Stimulated activated CD4-positive, alpha-beta T cell treated with anti-CD3 and anti-CD28 coated beads, Interleukin-1b, Interleukin-23, amount 100 ng/mL, for 4 hours (primary cell): ENCODE data around the gene PLXNA4.

ENCODE experiments used
- DNase-seq, 2 donors: peaks; one replicate each; pipeline ENCODE4 v3.0.0-alpha.2; 2020; ENCODE audit warnings: low read depth in 2 of 2

The PLXNA4 gene

DNA sequence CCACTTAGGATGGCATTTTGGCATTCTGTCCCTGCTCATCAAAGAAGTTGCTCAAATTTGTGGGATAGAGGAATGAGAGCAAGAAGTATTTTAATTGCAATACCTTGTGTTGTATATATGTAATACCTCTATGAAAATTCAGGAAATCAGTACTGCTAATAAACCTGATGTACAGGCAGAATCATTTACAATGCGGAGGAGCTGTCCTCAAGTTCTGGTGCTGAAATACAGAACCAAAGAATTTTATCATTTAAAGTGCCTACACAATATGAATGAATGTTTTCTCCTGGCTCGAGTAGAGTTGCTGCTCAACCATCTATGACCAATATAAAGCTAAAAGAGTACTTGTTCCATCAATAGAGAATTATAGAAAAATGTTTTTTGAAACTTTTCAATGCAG lies 305.8 kb downstream of the PLXNA4 start:
- DNase-seq: no peak

DNA sequence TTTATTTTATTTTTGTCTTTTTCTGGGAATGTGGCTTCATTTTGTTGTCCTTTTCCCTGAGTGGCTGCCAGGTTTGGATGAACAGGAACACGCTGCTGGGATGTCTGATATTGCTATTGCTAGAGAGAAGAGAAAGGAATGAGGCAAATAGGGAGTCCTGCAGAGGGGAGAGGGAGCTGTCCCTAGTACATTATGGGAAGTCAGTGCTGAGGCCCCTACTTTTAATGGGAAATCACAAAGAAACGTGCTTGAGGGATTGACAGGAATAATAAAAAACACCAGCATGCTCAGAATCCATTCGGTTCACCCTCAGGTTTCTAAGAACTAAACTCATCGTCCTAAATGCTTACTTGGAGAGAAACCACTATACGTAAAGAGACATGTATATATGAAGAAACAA lies 306.6 kb downstream of the PLXNA4 start:
- DNase-seq: no peak

DNA sequence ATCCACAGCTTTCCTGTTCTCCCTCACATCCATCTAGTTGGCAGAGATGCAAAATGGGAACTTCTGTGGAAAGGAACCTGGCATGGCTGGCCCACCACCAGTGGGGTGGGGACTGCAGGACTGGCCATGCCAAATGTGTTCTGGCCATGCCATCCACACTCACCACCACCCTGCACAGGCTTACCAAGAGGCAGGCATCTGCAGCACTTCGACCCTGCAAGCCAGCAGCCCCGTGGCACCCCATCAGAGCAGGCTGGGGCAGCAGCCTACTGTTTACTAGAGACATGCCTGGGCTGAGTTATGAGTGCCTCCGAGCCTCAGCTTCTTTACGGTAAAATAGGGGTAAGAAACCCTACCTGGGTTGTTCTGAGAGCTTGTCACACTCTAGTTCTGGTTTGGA lies 313.1 kb downstream of the PLXNA4 start:
- no peak for DNase-seq

DNA sequence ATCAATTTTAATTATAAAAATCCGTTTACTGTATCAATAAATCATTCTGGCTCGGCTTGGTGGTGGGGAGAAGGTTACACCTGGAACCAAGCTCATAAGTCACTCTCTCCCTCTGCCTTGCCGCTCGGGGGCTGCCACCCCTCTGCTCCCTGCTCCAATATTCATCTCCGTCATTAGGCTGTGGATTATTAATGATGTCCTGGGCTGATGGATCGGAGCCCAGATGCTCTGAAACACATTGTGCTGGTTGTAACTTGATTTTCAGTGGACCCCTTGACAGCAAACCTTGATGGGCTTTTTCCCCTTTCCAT lies 314.2 kb downstream of the PLXNA4 start:
- no peak for DNase-seq

DNA sequence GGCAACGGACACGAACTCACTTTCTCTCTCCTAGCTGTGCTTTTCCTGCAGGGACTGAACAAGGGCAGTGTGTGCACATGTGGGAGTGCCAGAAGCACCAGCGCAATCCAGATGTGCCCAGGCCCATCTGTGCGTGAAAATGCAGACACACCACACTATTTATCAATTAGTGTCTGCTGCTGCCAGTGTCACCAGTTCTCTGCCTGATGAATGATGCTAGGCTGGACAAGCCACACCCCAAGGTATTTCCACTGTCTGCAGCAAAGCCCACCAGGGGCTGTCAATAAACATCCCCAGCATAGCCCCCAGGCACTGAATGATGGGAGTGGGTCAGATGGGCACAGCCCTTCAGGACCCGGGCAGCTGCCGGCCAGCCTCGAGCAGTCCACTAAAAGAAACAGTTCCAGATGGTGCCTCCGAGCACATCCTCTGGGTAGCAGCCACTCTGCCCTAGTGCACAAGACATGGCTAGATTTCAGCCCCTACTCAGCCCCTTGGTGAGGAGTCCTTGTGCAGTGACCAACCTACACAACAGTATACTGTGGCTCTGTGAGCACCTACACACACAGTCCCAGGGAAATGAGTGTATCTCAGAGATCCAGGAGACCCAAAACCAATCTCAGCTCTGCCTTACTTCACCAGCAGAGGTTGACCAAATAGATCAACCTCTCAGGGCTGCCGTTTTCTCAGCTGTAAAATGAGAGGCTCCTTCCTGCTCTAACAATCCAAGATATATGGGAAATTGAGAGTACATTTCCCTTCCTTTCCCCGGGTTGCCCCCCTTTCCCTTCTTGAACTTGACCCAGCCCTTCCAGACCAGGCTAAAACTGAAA lies 314.7 kb downstream of the PLXNA4 start:
- DNase-seq: no peak

DNA sequence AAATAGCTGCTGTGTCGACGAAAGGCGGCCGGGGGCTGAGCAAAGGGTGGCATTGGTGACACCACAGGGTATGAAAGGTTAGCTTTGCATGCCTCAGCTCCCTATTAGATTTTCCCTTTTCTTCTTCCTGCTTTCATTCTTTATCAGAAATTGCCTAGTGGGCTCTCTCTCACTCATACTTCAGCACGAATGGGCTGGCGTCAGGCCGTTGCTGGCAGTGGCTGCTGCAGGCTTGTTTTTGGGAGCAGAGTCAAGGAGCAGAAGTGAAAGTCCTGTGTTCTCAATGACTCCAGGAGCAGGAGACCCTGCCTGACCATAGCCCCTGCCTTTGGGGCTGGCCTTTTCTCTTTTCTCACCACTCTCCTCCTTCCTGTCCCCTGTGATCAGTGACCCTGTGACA lies 318.0 kb downstream of the PLXNA4 start:
- no peak for DNase-seq

DNA sequence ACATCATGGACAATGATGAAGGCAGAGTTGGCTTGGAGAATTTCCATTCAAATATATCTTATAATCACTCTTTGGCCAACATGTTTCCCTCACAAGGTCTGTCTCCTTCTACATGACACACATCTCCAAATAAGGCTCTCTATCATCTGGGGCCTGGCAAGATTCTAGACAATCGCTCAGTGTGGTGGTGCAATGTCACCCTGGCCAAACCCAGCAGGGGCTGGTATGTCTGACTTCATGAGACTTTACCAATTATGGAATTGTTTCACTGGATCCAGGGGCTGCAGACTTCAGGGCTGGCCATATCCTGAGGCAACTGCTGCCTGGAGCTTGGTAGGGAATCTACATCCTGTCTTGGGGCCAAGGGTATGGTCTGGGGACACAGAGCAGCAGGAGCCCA lies 319.0 kb downstream of the PLXNA4 start:
- DNase-seq: no peak

DNA sequence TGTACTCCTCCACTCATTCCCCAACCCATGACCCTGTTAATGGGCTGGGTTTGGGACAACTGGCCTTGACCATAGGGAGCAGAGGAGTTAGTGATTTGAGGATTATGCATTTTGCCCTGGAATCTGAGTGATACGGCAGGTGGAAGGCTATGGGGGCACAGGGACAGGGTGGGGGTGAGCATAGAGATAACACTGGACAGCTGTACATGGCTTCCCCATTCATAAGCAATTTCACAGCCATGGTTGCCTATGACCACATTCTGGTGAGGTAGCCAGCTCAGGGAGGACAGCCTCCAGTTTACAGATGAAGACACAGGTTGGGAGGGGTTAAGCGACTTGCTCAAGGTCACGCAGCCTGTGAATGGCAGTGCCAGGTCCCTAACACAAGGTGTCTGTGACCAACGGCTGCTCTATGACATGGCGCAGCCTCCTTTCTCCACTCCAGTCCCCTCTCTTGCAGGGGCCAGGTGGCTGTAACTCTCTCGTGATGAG lies 319.5 kb downstream of the PLXNA4 start:
- DNase-seq: no peak

DNA sequence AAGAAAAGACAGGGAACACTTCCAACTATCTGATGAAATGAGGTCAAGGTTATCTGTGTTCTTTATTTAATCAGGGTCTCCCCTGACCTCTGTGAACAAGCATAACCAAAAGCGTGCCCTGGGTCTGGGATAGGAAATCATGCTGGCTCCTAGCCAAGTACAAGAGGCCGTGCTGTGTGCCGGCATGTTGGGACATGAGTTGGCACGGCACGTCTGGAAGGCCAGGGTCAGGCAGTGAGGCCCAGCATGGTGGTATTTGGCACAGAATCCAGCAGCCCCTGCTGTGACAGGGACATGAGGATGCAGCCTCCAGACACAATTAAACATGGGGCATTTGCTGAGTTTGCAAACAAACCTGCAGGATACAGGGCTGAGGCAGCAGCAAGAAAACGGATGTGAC lies 320.4 kb downstream of the PLXNA4 start:
- no peak for DNase-seq

DNA sequence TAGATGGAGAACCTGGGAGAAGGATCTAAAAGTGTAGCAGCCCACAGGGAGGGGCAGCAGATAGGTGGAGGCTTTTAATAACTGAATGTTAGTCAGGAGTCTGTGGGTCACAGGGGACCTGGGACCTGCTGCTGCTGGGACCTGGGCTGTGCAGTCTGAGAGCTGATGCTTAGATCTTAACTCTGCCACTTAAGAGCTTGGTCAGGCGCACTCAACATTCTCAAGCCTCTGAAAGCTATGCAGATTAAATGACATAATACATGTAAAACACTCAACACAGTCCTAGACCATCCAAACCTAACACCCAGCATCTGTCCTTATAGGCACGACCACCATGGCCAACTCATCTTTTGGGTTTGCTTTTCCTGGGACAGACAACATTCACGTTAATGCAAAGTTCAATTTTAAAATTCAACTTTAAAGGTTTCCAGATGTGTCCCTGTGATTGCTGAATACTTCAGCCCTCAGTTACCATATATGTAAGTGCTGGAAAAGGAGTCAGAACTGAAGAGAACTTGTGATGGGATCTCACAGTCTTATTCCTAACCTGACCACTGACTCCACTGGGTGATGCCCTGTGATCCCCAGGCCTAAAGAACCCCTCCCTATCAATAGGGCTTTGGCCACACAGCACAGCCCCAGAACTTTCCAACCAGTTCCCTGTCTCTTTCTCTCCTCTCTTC lies 321.0 kb downstream of the PLXNA4 start:
- no peak for DNase-seq

DNA sequence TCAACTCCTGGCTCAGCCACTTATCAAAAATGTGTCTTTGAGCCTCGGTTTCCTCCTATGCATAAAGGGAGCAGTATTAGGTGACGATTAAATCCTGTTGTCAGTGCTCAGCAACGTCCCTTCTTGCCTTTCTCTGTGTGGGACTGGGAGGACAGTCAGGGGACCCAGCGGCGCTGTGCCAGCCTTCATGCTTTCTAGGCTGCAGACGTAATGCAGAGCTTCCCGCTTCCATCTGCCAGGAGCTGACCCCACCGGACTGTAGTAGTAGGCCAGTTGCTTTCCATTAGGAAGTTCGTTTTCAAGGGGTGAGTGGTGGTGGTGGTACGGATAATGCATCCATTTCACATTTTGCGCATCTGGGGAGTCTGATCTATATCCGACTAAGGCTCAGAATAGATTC lies 321.8 kb downstream of the PLXNA4 start:
- DNase-seq: no peak

DNA sequence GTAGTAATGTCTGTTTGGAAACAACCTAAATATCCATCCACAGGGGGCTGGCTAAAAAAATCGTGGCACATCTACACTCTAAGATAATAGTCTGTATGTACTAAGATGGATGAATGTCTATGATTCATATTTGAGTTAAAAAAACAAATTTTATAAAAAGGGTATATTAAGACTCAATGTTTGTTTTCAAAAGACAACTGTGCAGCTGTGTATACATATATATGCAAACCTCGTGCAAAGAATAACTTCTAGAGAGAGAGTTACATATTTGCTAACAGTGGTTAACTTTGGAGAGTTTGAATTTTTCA lies 323.5 kb downstream of the PLXNA4 start:
- DNase-seq: no peak

DNA sequence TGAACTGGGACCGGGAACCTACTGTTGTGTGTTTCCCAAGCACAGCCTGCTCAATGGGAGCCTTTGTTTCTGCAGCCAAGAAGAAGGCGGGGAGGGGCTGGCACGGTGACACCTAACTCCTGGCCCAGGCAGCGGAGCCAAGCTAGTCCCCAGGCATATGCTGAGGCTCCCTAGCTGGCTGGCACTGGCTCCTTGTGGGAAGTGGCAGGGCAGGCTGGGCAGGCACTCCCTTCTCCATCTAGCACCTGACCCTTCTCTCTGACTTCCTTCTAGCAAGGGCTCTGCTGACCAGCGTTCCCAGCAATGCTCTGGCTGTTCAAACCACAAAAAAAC lies 325.0 kb downstream of the PLXNA4 start:
- DNase-seq: no peak

DNA sequence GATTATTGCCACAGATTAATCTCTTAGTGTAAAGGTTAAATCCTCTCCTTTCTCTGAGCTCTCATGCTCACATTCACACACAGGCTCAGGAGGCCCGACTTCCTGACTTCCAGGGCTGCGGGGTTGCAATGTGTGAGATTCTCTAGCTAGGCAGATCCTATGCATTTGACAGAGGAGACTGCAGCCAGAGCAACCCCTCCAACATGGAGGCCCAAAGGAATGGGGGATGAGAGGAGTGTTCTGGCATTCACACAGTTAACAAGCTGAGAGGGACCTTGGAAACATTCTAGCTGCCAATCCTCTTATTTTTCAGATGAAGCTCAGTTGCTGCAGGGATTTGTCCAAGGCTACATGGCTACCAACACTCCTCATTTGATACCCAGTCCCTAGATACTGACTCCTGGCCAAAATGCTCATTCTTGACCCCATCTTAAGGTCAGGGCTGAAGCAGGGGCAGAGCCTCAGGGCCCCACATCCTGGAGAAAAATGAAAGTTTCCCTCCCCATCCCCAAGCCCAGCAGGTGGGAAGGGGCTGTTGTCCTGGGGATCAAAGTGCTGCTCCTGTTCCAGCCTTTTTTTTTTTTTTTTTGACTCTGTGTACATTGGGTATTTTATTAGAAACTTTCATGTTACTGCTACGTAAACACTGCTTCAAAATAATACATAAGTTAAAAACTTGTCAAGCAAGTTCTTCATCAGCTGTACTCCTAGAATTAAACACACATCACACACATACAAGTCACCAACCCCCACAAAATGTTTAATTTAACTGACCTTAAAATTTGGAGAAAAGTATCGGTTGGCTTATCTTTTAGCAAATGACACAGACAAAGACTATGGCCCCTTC lies 325.6 kb downstream of the PLXNA4 start:
- DNase-seq: no peak

DNA sequence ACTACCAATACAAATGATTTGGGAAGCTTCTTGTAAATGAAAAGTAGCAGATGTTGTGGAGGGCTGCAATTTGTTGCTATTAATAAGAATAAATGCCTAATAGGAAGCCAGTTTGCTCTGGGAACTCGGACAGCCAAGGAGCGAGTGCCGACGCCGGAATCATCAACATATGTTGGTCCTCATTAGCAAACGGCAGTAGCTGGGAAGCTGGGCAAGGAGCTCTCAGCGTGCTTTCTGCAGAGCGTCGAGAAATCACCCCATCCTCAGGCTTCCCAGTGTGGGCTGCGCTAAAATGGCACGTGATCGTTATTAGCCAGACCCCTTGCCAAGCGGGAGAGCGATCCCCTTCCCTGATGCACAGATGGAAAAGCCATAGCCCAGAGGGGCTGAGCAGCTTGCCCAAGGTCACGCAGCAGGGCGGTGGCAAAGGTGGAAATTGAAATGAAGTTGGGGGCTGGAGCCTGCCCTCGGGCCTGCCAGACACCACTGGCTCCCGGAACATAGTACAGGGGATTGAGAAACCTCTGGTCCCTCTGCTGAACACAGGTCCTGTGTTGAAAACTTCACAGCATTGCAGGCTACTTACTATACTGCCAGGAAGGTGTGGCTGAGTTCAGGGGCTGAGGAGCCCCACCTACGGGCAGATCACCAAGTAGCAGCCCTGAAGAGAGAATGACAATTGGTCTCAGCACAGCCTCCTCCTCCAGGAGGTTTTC lies 326.9 kb downstream of the PLXNA4 start:
- DNase-seq: no peak

DNA sequence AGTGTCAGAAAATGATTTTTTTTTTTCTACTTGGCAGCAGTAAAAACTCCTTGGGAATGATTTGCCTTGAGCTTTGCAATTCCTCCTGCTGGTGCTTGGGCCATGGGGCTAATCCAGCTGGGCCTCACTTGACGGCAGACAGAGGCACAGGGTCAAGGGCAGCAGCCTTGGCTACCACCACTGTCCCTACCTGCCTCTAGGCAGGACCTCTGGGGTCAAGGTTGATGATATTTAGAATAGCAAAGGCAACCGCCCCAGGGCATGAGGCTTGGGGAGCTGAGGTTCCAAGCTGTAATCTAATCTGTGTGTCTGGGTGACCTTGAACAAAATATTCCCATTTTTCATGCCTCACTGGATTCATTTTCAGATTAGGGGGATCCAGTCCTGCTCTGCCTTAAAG lies 327.4 kb downstream of the PLXNA4 start:
- DNase-seq: no peak

DNA sequence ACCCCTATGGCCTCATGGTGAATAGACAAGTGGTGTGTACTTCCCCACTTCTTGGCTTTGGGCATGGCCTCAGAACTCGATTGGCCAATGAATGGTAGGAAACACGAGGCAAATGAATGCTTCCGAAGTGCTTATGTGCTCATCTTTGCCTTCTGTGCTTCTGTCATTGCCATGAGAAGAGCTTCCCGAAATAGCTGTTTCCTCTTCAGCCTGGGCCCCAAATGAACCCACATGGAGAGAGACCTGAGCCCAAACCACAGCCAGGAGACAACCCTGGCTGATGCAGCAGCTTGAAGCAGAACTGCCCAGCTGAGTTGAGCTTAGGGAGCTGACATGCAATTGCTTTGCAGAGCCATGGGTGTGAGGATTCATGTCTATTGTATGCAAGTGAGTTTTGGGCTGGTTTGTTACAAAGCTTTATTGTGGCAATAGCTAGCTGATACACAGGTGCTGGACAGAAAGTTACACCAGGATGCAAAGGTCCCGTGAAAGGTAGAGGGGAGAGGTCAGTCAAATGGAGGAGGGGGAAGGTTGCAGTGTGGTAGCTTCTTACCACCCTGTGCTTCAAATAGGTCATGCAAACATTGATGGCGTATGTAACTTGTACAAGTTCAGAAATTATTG lies 328.2 kb downstream of the PLXNA4 start:
- no peak for DNase-seq

DNA sequence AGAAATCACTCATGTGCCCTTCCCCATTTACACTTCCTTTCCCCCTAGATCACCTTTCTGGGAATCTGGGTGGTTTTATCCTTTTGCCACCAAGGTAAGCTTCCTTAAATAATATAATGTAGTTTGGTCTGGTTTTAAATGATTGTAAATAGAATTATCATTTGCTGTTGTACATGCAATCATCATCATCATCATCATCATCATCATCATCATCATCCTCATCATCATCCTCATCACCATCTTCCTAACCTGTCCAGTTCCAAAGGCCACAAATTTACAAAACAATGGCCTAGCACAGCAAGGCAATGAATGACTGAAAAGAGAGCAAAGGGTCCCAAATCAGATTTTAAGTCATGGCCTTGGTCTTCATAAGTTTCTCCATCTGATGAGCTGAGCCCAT lies 329.7 kb downstream of the PLXNA4 start:
- no peak for DNase-seq

DNA sequence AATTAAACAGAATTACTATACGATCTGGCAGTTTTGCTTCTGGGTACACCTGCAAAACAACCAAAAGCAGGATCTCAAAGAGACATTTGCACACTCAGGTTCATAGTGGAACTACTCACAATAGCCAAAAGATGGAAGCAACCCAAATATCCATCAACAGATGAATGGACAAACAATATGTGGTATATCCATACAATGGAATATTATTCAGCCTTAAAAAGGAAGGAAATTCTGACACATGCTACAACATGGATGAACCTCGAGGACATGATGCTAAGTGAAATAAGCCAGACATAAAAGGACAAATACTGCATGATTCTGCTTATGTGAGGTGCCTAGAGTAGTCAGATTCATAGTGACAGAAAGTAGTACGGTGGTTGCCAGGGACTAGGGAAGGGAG lies 330.7 kb downstream of the PLXNA4 start:
- no peak for DNase-seq

DNA sequence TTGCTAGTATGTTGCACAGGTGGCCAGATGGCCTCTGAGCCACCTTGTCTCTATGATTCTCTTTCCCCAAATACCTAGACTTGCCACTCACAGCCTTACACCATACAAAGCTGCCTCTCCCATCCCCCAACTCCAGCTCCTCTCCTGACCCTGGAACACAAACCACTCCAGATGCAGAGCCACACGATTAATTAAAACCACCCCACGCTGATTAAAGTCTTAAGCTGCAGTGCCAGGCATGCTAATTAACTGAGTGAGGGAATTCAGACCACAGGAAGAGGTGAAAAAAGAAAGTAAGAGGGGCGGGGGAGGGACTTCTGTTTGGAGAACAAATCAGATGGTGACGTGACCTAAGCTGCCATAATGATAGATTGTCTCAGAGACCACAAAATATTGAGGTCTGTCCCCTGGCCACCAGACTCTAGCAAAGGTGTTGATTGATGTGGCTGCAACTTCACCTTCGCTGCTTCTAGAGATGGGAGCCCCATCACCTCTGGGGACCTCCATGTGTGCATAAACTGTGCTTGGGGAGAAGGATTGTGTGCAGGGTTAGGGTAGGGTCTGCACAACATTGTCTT lies 331.3 kb downstream of the PLXNA4 start:
- DNase-seq: no peak

DNA sequence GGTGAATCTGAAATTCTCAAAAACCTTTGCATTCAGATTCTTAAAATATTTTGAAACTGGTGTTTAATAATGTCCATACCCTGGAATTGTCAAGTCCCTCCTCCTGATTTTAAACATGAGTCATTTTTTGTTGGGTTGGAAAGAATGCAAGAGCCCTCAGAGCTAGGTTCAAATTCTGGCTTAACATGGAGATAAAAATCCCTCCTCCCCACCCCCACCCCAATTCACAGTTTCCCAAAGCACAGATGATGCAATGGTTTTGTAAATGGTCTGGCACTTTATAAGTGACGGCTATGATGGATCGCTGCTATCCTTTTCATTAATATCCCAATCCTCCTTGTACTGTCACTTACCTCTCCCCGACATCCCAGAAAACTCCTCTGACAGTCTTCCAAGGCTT lies 332.8 kb downstream of the PLXNA4 start:
- no peak for DNase-seq

DNA sequence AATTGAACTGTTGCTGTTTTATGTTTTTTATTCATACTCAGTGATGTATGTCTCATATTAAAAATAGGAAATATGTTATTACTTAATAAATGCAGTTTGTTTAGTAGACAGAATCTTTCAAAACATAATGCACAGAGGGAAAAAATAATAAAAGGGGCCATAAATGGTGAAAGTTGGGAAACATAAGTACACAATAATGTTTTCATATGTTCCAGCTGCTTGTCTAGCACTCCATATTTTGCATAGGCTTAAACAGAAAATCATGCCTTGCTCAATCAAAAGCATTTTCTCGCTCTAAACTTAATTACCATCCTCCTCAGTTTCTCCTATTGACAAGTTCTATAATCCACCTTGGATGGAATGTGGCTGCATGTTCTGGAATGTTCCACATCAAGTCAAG lies 333.2 kb downstream of the PLXNA4 start:
- DNase-seq: no peak
